ENCODE measurements around the gene B4GALT2. TPM values are rescaled to one million over a fixed set of nuclear protein-coding genes. Genes with fewer than 3 reads are reported as not detected.

B4GALT2 gene
- total and polyA plus RNA-seq, 9 of the 15 experiments (the other 6 are each of a cell fraction or from before 2014, with no cell fraction given) = 1.3 to 86.8 (median 43.8) TPM

GRCh38 chr1:44035726-44036408, 56.9 kb downstream of the B4GALT2 start (continued):
- peak; percentile 96 for TF ChIP-seq CBFB (CRISPR knock-in tag; IDR thresholded peaks at IDR 0.05)
- no peak for TF ChIP-seq ZFP30 (CRISPR knock-in tag; IDR thresholded peaks at IDR 0.05; ENCODE audit: borderline replicate concordance)
- TF ChIP-seq MAZ (CRISPR knock-in tag; conservative IDR thresholded peaks at IDR 0.05 in 1 of 2, IDR thresholded peaks at IDR 0.05 in 1 of 2) = peak; percentile 99 to 100
- no peak; the same call in 1 of the 2 replicates for TF ChIP-seq ZNF12 (CRISPR knock-in tag; IDR thresholded peaks at IDR 0.05)
- TF ChIP-seq RAD21 (CRISPR knock-in tag; conservative IDR thresholded peaks at IDR 0.05 in 1 of 2, IDR thresholded peaks at IDR 0.05 in 1 of 2) = peak; percentile 78 to 80
- peak; percentile 100 for TF ChIP-seq ZNF395 (CRISPR knock-in tag; IDR thresholded peaks at IDR 0.05)
- peak; percentile 68 for TF ChIP-seq RAD51 (IDR thresholded peaks at IDR 0.05; ENCODE audit: borderline replicate concordance, low read depth)
- TF ChIP-seq CEBPB (tag; IDR thresholded peaks at IDR 0.05) = peak; percentile 62
- TF ChIP-seq KLF16 (IDR thresholded peaks at IDR 0.05) = peak; percentile 100
- peak; percentile 99 for TF ChIP-seq MTA3 (IDR thresholded peaks at IDR 0.05; ENCODE audit: borderline replicate concordance)
- TF ChIP-seq NCOA1 (IDR thresholded peaks at IDR 0.05; ENCODE audit: low read depth) = peak; percentile 98
- peak; percentile 98 for TF ChIP-seq KHSRP (IDR thresholded peaks at IDR 0.05)
- TF ChIP-seq ZNF644 (tag; IDR thresholded peaks at IDR 0.05; ENCODE audit: low read depth) = peak; percentile 100
- no peak for TF ChIP-seq ZNF253 (CRISPR knock-in tag; conservative IDR thresholded peaks at IDR 0.05)
- peak; percentile 45 for TF ChIP-seq SPI1 (IDR thresholded peaks at IDR 0.05; ENCODE audit: borderline replicate concordance, low read depth, low read length)

Measured in K562 (cell line).